Spleen (tissue), 11 donors: Measurements from ENCODE around the gene SLC29A3. TPM values are rescaled to one million over a fixed set of nuclear protein-coding genes. Genes with fewer than 3 reads are reported as not detected.
A peak's percentile ranks its signal among the peaks of the same experiment; 100 is the strongest.

ENCODE experiments used
- DNase-seq: peaks from one replicate; pipeline ENCODE4 v3.0.0-alpha.2; 2020
- H3K27ac ChIP-seq, 8 donors: fragments of 200-600 bp; sonication (generic) in 7 of 8; 1 replicate in 4 of 8; 2 replicates in 4 of 8; pipeline versions ENCODE4 v1.5.0 to v1.8.0; 2016 to 2021; ENCODE audit warnings: inconsistent platforms in 4 of 8, mild to moderate bottlenecking in 4 of 8, moderate library complexity in 1 of 8
- H3K27me3 ChIP-seq, 7 donors: fragments of 200-600 bp; sonication (generic) in 6 of 7; replicated peaks in 1 of 7; 1 replicate in 4 of 7; 2 replicates in 3 of 7; pipeline versions ENCODE4 v1.5.0 to v1.8.0; 2016 to 2021; ENCODE audit warnings: inconsistent platforms in 3 of 7, mild to moderate bottlenecking in 1 of 7
- H3K36me3 ChIP-seq, 6 donors: fragments of 200-600 bp; sonication (generic) in 5 of 6; 1 replicate in 4 of 6; 2 replicates in 2 of 6; pipeline versions ENCODE4 v1.5.0 to v1.8.0; 2016 to 2021; ENCODE audit warnings: inconsistent platforms in 2 of 6
- H3K4me1 ChIP-seq, 6 donors: fragments of 200-600 bp; sonication (generic) in 5 of 6; 1 replicate in 3 of 6; 2 replicates in 3 of 6; pipeline versions ENCODE4 v1.5.0 to v1.8.0; 2016 to 2021; ENCODE audit warnings: inconsistent platforms in 3 of 6
- H3K4me3 ChIP-seq, 8 donors: fragments of 200-600 bp; sonication (generic) in 7 of 8; 1 replicate in 4 of 8; 2 replicates in 4 of 8; pipeline versions ENCODE4 v1.5.0 to v1.8.0; 2016 to 2021; ENCODE audit warnings: inconsistent platforms in 4 of 8, mild to moderate bottlenecking in 4 of 8, moderate library complexity in 2 of 8
- H3K9me3 ChIP-seq, 8 donors: fragments of 200-600 bp; sonication (generic) in 7 of 8; 1 replicate in 4 of 8; 2 replicates in 4 of 8; pipeline versions ENCODE4 v1.5.0 to v1.8.0; 2016 to 2021; ENCODE audit warnings: inconsistent platforms in 4 of 8
- CTCF ChIP-seq, 11 experiments: fragments of 200-600 bp in 7 of 11; fragments of 450-650 bp in 4 of 11; sonication (generic) in 4 of 11; IDR thresholded peaks in 8 of 11; conservative IDR thresholded peaks in 3 of 11; 1 replicate in 7 of 11; 2 replicates in 4 of 11; pipeline versions ENCODE4 v1.4.0 to v1.8.0; 2016 to 2021; ENCODE audit warnings: antibody characterized with exemption in 11 of 11, inconsistent platforms in 4 of 11, mild to moderate bottlenecking in 1 of 11
- POLR2A ChIP-seq, 3 donors: fragments of 450-650 bp; IDR thresholded peaks; one replicate each; pipeline ENCODE4 v1.5.1; 2017; ENCODE audit warnings: antibody characterized with exemption in 3 of 3, mild to moderate bottlenecking in 1 of 3
- POLR2AphosphoS5 ChIP-seq, 3 donors: sonication (generic); formaldehyde crosslinking; IDR thresholded peaks; one replicate each; pipeline ENCODE4 v1.5.1; 2017; ENCODE audit warnings: antibody characterized with exemption in 3 of 3
- WGBS, 5 donors: extraction: QIAGEN DNeasy Blood & Tissue Kit in 3 of 5; methylation state at CpG; one replicate each; pipeline versions ENCODE4 v1.1.5 to v1.1.7; 2013 to 2018; 5-methylcytosine and 5-hydroxymethylcytosine counted together
- intact Hi-C: fragments of 100-400 bp; cut with DNase I; formaldehyde crosslinking; loops from one replicate; pipeline ENCODE4 v1.15.0; 2023; ENCODE audit warnings: low total_unique reads
- polyA plus RNA-seq, 3 donors: library from polyadenylated mRNA; stranded (reverse); fragments of 200-250 nt; gene quantifications; one replicate each; pipeline ENCODE4 v1.2.1, GENCODE V29; 2013
- total RNA-seq, 7 donors: library from RNA; depleted of rRNA in 3 of 7; stranded (reverse); fragments of >200 nt in 3 of 7; fragmentation: NEBNext Ultra II Directional in 4 of 7; extraction: Animal tissue kit (Norgen Biotek cat#: 25700) in 4 of 7; gene quantifications; one replicate each; pipeline versions ENCODE4 v1.1.0 to v1.2.1, GENCODE V29; 2016 to 2021
- donor health status: healthy with polysubstance abuse.
- donor health status: DM: no; HTN: no; CAD: no; lungs with moderate emphysema.
- donor health status: DM: no; HTN: no; CAD: no.
- donor health status: Bipolar disorder and iron deficiency.
- donor health status: healthy.
- donor health status: DM: no; HTN: no; CAD: no.
- donor health status: DM: yes; HTN: yes; CAD: no.

SLC29A3 gene
- total and polyA plus RNA-seq, 10 donors: 3.3 to 15.6 (median 7.7) TPM

- WGBS, 5 donors: 90 to 94% (median 91%) methylated on average over 4 to 13 of the region's 13 CpGs
- no peaks in the 10 kb centered on the region for H3K9me3 ChIP-seq
- H3K4me1 ChIP-seq: peaks cover 0 to 18% (median 11%) of the 10 kb centered on the region in 6 donors
- no peak overlapping the region for H3K4me3 ChIP-seq
- H3K27me3 ChIP-seq: peaks cover 0 to 8% (median 0%) of the 10 kb centered on the region in 7 donors
- no peak for DNase-seq
- no peak for TF ChIP-seq POLR2AphosphoS5 (IDR thresholded peaks at IDR 0.05)
- no peak for TF ChIP-seq CTCF (IDR thresholded peaks at IDR 0.05 in 8 of 11, conservative IDR thresholded peaks at IDR 0.05 in 3 of 11)
- no peak for TF ChIP-seq POLR2A (IDR thresholded peaks at IDR 0.05)
- no peak overlapping the region for H3K27ac ChIP-seq
- intact Hi-C loops: no loop called here
- H3K36me3 ChIP-seq: peaks cover 0 to 64% (median 4%) of the 10 kb centered on the region in 6 donors
Observed at GRCh38 chr10:71291528-71291900, 27.5 kb upstream of the SLC29A3 start.

GRCh38 chr10:71292624-71293445, 26.2 kb upstream of the SLC29A3 start:
- Histone ChIP-seq H3K9me3 (no peaks in the 10 kb centered on the region), H3K27ac (peak overlapping the region in 2 of 8 donors; percentile 24 to 30), H3K36me3 (peaks cover 0 to 66% (median 4%) of the 10 kb centered on the region in 6 donors), H3K4me1 (peaks cover 0 to 18% (median 11%) of the 10 kb centered on the region in 6 donors), H3K4me3 (no peak overlapping the region), H3K27me3 (peaks cover 0 to 8% (median 0%) of the 10 kb centered on the region in 7 donors)
- no peak for TF ChIP-seq POLR2AphosphoS5 (IDR thresholded peaks at IDR 0.05)
- TF ChIP-seq CTCF (IDR thresholded peaks at IDR 0.05 in 8 of 11, conservative IDR thresholded peaks at IDR 0.05 in 3 of 11): no peak
- TF ChIP-seq POLR2A (IDR thresholded peaks at IDR 0.05): no peak
- 77 to 85% (median 78%) methylated on average over 10 of the region's 10 CpGs for WGBS, 5 donors
- no peak for DNase-seq
- intact Hi-C loops: no loop called here

GRCh38 chr10:71293446-71294084, 25.5 kb upstream of the SLC29A3 start:
- intact Hi-C loops: no loop called here
- Histone ChIP-seq H3K36me3 (peaks cover 0 to 65% (median 4%) of the 10 kb centered on the region in 6 donors), H3K4me3 (no peak overlapping the region), H3K9me3 (no peaks in the 10 kb centered on the region), H3K4me1 (peaks cover 0 to 18% (median 11%) of the 10 kb centered on the region in 6 donors), H3K27ac (peak overlapping the region in 2 of 8 donors; percentile 24 to 30), H3K27me3 (peaks cover 0 to 8% (median 0%) of the 10 kb centered on the region in 7 donors)
- no peak for DNase-seq
- WGBS, 5 donors: 52 to 91% (median 83%) methylated on average over 16 to 19 of the region's 19 CpGs
- TF ChIP-seq POLR2AphosphoS5 (IDR thresholded peaks at IDR 0.05) (peak; percentile 18 to 53 (median 32)), CTCF (IDR thresholded peaks at IDR 0.05 in 8 of 11, conservative IDR thresholded peaks at IDR 0.05 in 3 of 11) (no peak)

GRCh38 chr10:71294091-71294561, 24.9 kb upstream of the SLC29A3 start:
- no peak for DNase-seq
- Histone ChIP-seq H3K36me3 (peaks cover 0 to 65% (median 4%) of the 10 kb centered on the region in 6 donors), H3K4me1 (peaks cover 0 to 23% (median 11%) of the 10 kb centered on the region in 6 donors), H3K27ac (peak overlapping the region in 2 of 8 donors; percentile 24 to 30), H3K4me3 (no peak overlapping the region), H3K9me3 (no peaks in the 10 kb centered on the region), H3K27me3 (peaks cover 0 to 14% (median 0%) of the 10 kb centered on the region in 7 donors)
- intact Hi-C loops: no loop called here
- WGBS, 5 donors: 74 to 90% (median 84%) methylated on average over 6 of the region's 6 CpGs
- TF ChIP-seq POLR2AphosphoS5 (IDR thresholded peaks at IDR 0.05) (no peak), POLR2A (IDR thresholded peaks at IDR 0.05) (no peak), CTCF (IDR thresholded peaks at IDR 0.05 in 8 of 11, conservative IDR thresholded peaks at IDR 0.05 in 3 of 11) (no peak)
